Breast epithelium (tissue), 4 donors: ENCODE results near the gene GAS7. TPM values are rescaled to one million over a fixed set of nuclear protein-coding genes. Genes with fewer than 3 reads are reported as not detected.

Experiments
- DNase-seq, 2 donors: peaks; one replicate each; pipeline ENCODE4 v3.0.0-alpha.2; 2019; ENCODE audit warnings: low spot score in 2 of 2
- H3K27ac ChIP-seq, 2 donors: fragments of 200-600 bp; sonication (generic) in 1 of 2; one replicate each; pipeline ENCODE4 v1.5.1; 2016 to 2019; ENCODE audit warnings: mild to moderate bottlenecking in 1 of 2
- H3K27me3 ChIP-seq, 2 donors: fragments of 200-600 bp; sonication (generic) in 1 of 2; one replicate each; pipeline versions ENCODE4 v1.5.1 to v1.6.0; 2017 to 2019; ENCODE audit warnings: control low read depth in 1 of 2, mild to moderate bottlenecking in 1 of 2
- H3K36me3 ChIP-seq: fragments of 200-600 bp; one replicate; pipeline ENCODE4 v1.5.1; 2019
- H3K4me1 ChIP-seq, 2 donors: fragments of 200-600 bp; sonication (generic); one replicate each; pipeline ENCODE4 v1.5.1; 2016 to 2019; ENCODE audit warnings: control low read depth in 1 of 2
- H3K4me3 ChIP-seq, 3 donors: fragments of 200-600 bp; sonication (generic); 1 replicate in 2 of 3; 2 replicates in 1 of 3; pipeline ENCODE4 v1.5.1; 2016 to 2019; ENCODE audit warnings: mild to moderate bottlenecking in 3 of 3, moderate library complexity in 2 of 3
- H3K9me3 ChIP-seq, 2 donors: fragments of 200-600 bp; sonication (generic) in 1 of 2; one replicate each; pipeline ENCODE4 v1.5.1; 2016 to 2019; ENCODE audit warnings: control low read depth in 1 of 2
- CTCF ChIP-seq, 3 donors: fragments of 450-650 bp; IDR thresholded peaks; one replicate each; pipeline ENCODE4 v1.5.1; 2016 to 2017; ENCODE audit warnings: antibody characterized with exemption in 3 of 3, mild to moderate bottlenecking in 3 of 3, moderate library complexity in 3 of 3
- POLR2A ChIP-seq: fragments of 450-650 bp; IDR thresholded peaks from one replicate; pipeline ENCODE4 v1.6.1; 2016; ENCODE audit warnings: antibody characterized with exemption, mild to moderate bottlenecking, moderate library complexity
- POLR2AphosphoS5 ChIP-seq, 3 donors: sonication (generic); formaldehyde crosslinking; IDR thresholded peaks; one replicate each; pipeline ENCODE4 v1.6.1; 2017; ENCODE audit warnings: antibody characterized with exemption in 3 of 3
- intact Hi-C: fragments of 100-400 bp; cut with DNase I; formaldehyde crosslinking; loops from one replicate; pipeline ENCODE4 v1.15.1; 2023; ENCODE audit warnings: low total_unique reads
- total RNA-seq, 3 donors: library from RNA; depleted of rRNA; stranded (reverse); fragments of >200 nt; gene quantifications; one replicate each; pipeline ENCODE4 v1.1.0, GENCODE V29; 2016

GAS7 gene
- total RNA-seq, 3 donors from 2014 or later: 21.8 to 62.2 (median 33.4) TPM

GRCh38 chr17:9918352-9918751, 280.1 kb downstream of the GAS7 start:
- Histone ChIP-seq H3K27me3 (no peaks in the 10 kb centered on the region), H3K36me3 (no peaks in the 10 kb centered on the region), H3K27ac (no peak overlapping the region), H3K4me3 (no peak overlapping the region), H3K4me1 (no peaks in the 10 kb centered on the region), H3K9me3 (no peaks in the 10 kb centered on the region)
- no peak for TF ChIP-seq POLR2AphosphoS5 (IDR thresholded peaks at IDR 0.05)
- no peak for TF ChIP-seq CTCF (IDR thresholded peaks at IDR 0.05)
- TF ChIP-seq POLR2A: no peak
- intact Hi-C loops: no loop called here
- no peak for DNase-seq

GRCh38 chr17:9917801-9918200, 280.6 kb downstream of the GAS7 start:
- no peaks in the 10 kb centered on the region for H3K36me3 ChIP-seq

GRCh38 chr17:9917131-9917530, 281.3 kb downstream of the GAS7 start:
- Histone ChIP-seq H3K27ac (peak overlapping the region in 1 of 2 donors; percentile 38), H3K36me3 (no peaks in the 10 kb centered on the region), H3K9me3 (no peaks in the 10 kb centered on the region), H3K4me3 (no peak overlapping the region), H3K27me3 (no peaks in the 10 kb centered on the region), H3K4me1 (no peaks in the 10 kb centered on the region)
- no peak for TF ChIP-seq POLR2A
- no peak for TF ChIP-seq POLR2AphosphoS5 (IDR thresholded peaks at IDR 0.05)
- no peak for TF ChIP-seq CTCF (IDR thresholded peaks at IDR 0.05)
- no peak for DNase-seq
- intact Hi-C loops: no loop called here

More at GRCh38 chr17:9917801-9918200, 280.6 kb downstream of the GAS7 start:
- TF ChIP-seq CTCF (IDR thresholded peaks at IDR 0.05): no peak
- TF ChIP-seq POLR2A: no peak
- no peak for TF ChIP-seq POLR2AphosphoS5 (IDR thresholded peaks at IDR 0.05)
- Histone ChIP-seq H3K9me3 (no peaks in the 10 kb centered on the region), H3K27ac (no peak overlapping the region), H3K4me3 (no peak overlapping the region), H3K27me3 (no peaks in the 10 kb centered on the region), H3K4me1 (no peaks in the 10 kb centered on the region)
- DNase-seq: no peak
- intact Hi-C loops: no loop called here

- Histone ChIP-seq H3K4me1 (no peaks in the 10 kb centered on the region), H3K27ac (no peak overlapping the region), H3K36me3 (no peaks in the 10 kb centered on the region), H3K27me3 (no peaks in the 10 kb centered on the region), H3K4me3 (no peak overlapping the region), H3K9me3 (no peaks in the 10 kb centered on the region)
- no peak for DNase-seq
- intact Hi-C loops: no loop called here
- TF ChIP-seq POLR2AphosphoS5 (IDR thresholded peaks at IDR 0.05) (no peak), CTCF (IDR thresholded peaks at IDR 0.05) (no peak), POLR2A (no peak)
These were observed 282.3 kb downstream of the GAS7 start for GRCh38 chr17:9916108-9916507.

- no peaks in the 10 kb centered on the region for H3K36me3 ChIP-seq
- no peaks in the 10 kb centered on the region for H3K27me3 ChIP-seq
- no peak overlapping the region for H3K4me3 ChIP-seq
- intact Hi-C loops: no loop called here
- no peak overlapping the region for H3K27ac ChIP-seq
- no peaks in the 10 kb centered on the region for H3K9me3 ChIP-seq
- H3K4me1 ChIP-seq: no peaks in the 10 kb centered on the region
- TF ChIP-seq POLR2AphosphoS5 (IDR thresholded peaks at IDR 0.05) (no peak), POLR2A (no peak), CTCF (IDR thresholded peaks at IDR 0.05) (no peak)
- DNase-seq: no peak
These were observed 284.9 kb downstream of the GAS7 start for GRCh38 chr17:9913476-9913875.
